Epithelial cell of proximal tubule (primary cell): ENCODE results near the gene PDYN. TPM values are rescaled to one million over a fixed set of nuclear protein-coding genes. Genes with fewer than 3 reads are reported as not detected.

Experiments used
- DNase-seq: peaks from one replicate; pipeline ENCODE4 v3.0.0-alpha.2; 2011; ENCODE audit warnings: low read depth
- H3K4me3 ChIP-seq: 2 replicates; pipeline ENCODE4 v1.5.1; 2011; ENCODE audit warnings: low read depth, mild to moderate bottlenecking, low read length
- CTCF ChIP-seq: conservative IDR thresholded peaks from 2 replicates; pipeline ENCODE4 v1.5.1; 2012; ENCODE audit warnings: low read depth, mild to moderate bottlenecking, low read length
- total RNA-seq: library from RNA; depleted of rRNA; stranded (reverse); fragments of >200 nt; gene quantifications from 2 replicates; pipeline ENCODE4 v1.2.3, GENCODE V29; 2015

Gene PDYN
- total RNA-seq, 1 donor from 2014 or later = not detected

GRCh38 chr20:2005359-2005758, 11.5 kb upstream of the PDYN start:
- no peak for DNase-seq
- no peak for TF ChIP-seq CTCF
- no peak overlapping the region for H3K4me3 ChIP-seq

- no peak for TF ChIP-seq CTCF
- DNase-seq = no peak
- H3K4me3 ChIP-seq = no peak overlapping the region
These were observed 10.3 kb upstream of the PDYN start for GRCh38 chr20:2004171-2004570.

GRCh38 chr20:2002365-2002764, 8.5 kb upstream of the PDYN start:
- TF ChIP-seq CTCF = no peak
- DNase-seq = no peak
- H3K4me3 ChIP-seq = no peak overlapping the region

GRCh38 chr20:2001119-2001518, 7.3 kb upstream of the PDYN start:
- no peak overlapping the region for H3K4me3 ChIP-seq
- no peak for DNase-seq
- no peak for TF ChIP-seq CTCF

GRCh38 chr20:2000285-2000684, 6.4 kb upstream of the PDYN start:
- DNase-seq = no peak
- no peak for TF ChIP-seq CTCF
- H3K4me3 ChIP-seq = no peak overlapping the region

- no peak for TF ChIP-seq CTCF
- H3K4me3 ChIP-seq = no peak overlapping the region
- DNase-seq = no peak
These were observed 4.9 kb upstream of the PDYN start for GRCh38 chr20:1998715-1999114.

GRCh38 chr20:1998193-1998520, 4.3 kb upstream of the PDYN start:
- TF ChIP-seq CTCF = no peak
- no peak for DNase-seq
- no peak overlapping the region for H3K4me3 ChIP-seq
